MG63 (cell line): ENCODE data around the gene KLHL24. TPM values are rescaled to one million over a fixed set of nuclear protein-coding genes. Genes with fewer than 3 reads are reported as not detected.
"Not testable (repeated sequence)": the region's sequence is repeated elsewhere in the genome, so short reads cannot be mapped to it uniquely, and the experiment has no call there.

Experiments
- DNase-seq: peaks from one replicate; pipeline ENCODE4 v3.0.0-alpha.2; 2020
- H3K27me3 ChIP-seq: fragments of 250-450 bp; sonication (Bioruptor Pico); 2 replicates; pipeline ENCODE4 v1.5.1; 2020; ENCODE audit warnings: mild to moderate bottlenecking, moderate library complexity
- H3K36me3 ChIP-seq: fragments of 250-450 bp; sonication (Bioruptor Pico); 2 replicates; pipeline ENCODE4 v1.5.1; 2020; ENCODE audit warnings: mild to moderate bottlenecking, moderate library complexity
- H3K4me3 ChIP-seq: fragments of 250-450 bp; sonication (Bioruptor Pico); 2 replicates; pipeline ENCODE4 v1.5.1; 2020; ENCODE audit warnings: mild to moderate bottlenecking, moderate library complexity
- H3K9me3 ChIP-seq: fragments of 250-450 bp; sonication (Bioruptor Pico); 2 replicates; pipeline ENCODE4 v1.5.1; 2020; ENCODE audit warnings: mild to moderate bottlenecking, moderate library complexity
- total RNA-seq: library from RNA; depleted of rRNA; stranded (reverse); fragments of >200 nt; shearing (Covaris generic); gene quantifications from 2 replicates; pipeline ENCODE4 v1.2.3, GENCODE V29; 2014; ENCODE audit warnings: low replicate concordance

The KLHL24 gene
- total RNA-seq, 1 experiment from 2014 or later, result 13.4 TPM

- Histone ChIP-seq H3K9me3 (peaks cover 29% of the 10 kb centered on the region), H3K36me3 (peaks cover 4% of the 10 kb centered on the region; the same call in 1 of the 2 replicates), H3K4me3 (no peak overlapping the region), H3K27me3 (no peaks in the 10 kb centered on the region)
- no peak for DNase-seq
Measured at GRCh38 chr3:183654727-183655126, 19.3 kb downstream of the KLHL24 start.

GRCh38 chr3:183662099-183662498 is 26.7 kb downstream of the KLHL24 start:
- Histone ChIP-seq H3K4me3 (no peak overlapping the region), H3K9me3 (no peaks in the 10 kb centered on the region; the same call in 1 of the 2 replicates), H3K36me3 (no peaks in the 10 kb centered on the region), H3K27me3 (no peaks in the 10 kb centered on the region)
- DNase-seq, result no peak

GRCh38 chr3:183664913-183665381 is 29.5 kb downstream of the KLHL24 start:
- peak; percentile 57 for DNase-seq
- no peak overlapping the region for H3K4me3 ChIP-seq
- H3K27me3 ChIP-seq, result no peaks in the 10 kb centered on the region
- H3K36me3 ChIP-seq, result no peaks in the 10 kb centered on the region
- H3K9me3 ChIP-seq, result no peaks in the 10 kb centered on the region

- Histone ChIP-seq H3K27me3 (no peaks in the 10 kb centered on the region), H3K9me3 (no peaks in the 10 kb centered on the region), H3K4me3 (no peak overlapping the region), H3K36me3 (no peaks in the 10 kb centered on the region)
- no peak for DNase-seq
Measured at GRCh38 chr3:183680061-183680460, 44.6 kb downstream of the KLHL24 start.

GRCh38 chr3:183687705-183688104 is 52.3 kb downstream of the KLHL24 start:
- H3K36me3 ChIP-seq, result no peaks in the 10 kb centered on the region
- no peak overlapping the region for H3K4me3 ChIP-seq
- 0 out of 2 replicates have a peak, but pooled peaks cover 2% of the 10 kb centered on the region for H3K9me3 ChIP-seq
- DNase-seq, result no peak
- H3K27me3 ChIP-seq, result no peaks in the 10 kb centered on the region

- 0 out of 2 replicates have a peak, but pooled peaks cover 2% of the 10 kb centered on the region for H3K9me3 ChIP-seq
- H3K27me3 ChIP-seq, result no peaks in the 10 kb centered on the region
- no peaks in the 10 kb centered on the region for H3K36me3 ChIP-seq
- DNase-seq, result no peak
- H3K4me3 ChIP-seq, result no peak overlapping the region
Measured at GRCh38 chr3:183688874-183689273, 53.5 kb downstream of the KLHL24 start.

GRCh38 chr3:183689621-183690020 is 54.2 kb downstream of the KLHL24 start:
- H3K9me3 ChIP-seq, H3K4me3 ChIP-seq, DNase-seq, H3K36me3 ChIP-seq, H3K27me3 ChIP-seq: not testable (repeated sequence)

- DNase-seq, result no peak
- H3K36me3 ChIP-seq, result no peaks in the 10 kb centered on the region
Measured at GRCh38 chr3:183690402-183690995, 55.1 kb downstream of the KLHL24 start.

GRCh38 chr3:183692436-183692835 is 57.0 kb downstream of the KLHL24 start:
- H3K36me3 ChIP-seq, result no peaks in the 10 kb centered on the region
- 0 out of 2 replicates have a peak, but pooled peaks cover 2% of the 10 kb centered on the region for H3K9me3 ChIP-seq
- H3K27me3 ChIP-seq, result no peaks in the 10 kb centered on the region
- no peak overlapping the region for H3K4me3 ChIP-seq
- no peak for DNase-seq

More at GRCh38 chr3:183690402-183690995, 55.1 kb downstream of the KLHL24 start:
- no peak overlapping the region for H3K4me3 ChIP-seq
- no peaks in the 10 kb centered on the region for H3K27me3 ChIP-seq
- H3K9me3 ChIP-seq, result 0 out of 2 replicates have a peak, but pooled peaks cover 2% of the 10 kb centered on the region

- Histone ChIP-seq H3K9me3 (no peaks in the 10 kb centered on the region), H3K36me3 (peaks cover 5% of the 10 kb centered on the region), H3K27me3 (no peaks in the 10 kb centered on the region), H3K4me3 (no peak overlapping the region)
- DNase-seq, result no peak
Measured at GRCh38 chr3:183695569-183696364, 60.3 kb downstream of the KLHL24 start.

- Histone ChIP-seq H3K4me3 (peak overlapping the region; percentile 94), H3K36me3 (peaks cover 16% of the 10 kb centered on the region), H3K27me3 (no peaks in the 10 kb centered on the region), H3K9me3 (no peaks in the 10 kb centered on the region)
- DNase-seq, result no peak
Measured at GRCh38 chr3:183697123-183697609, 61.7 kb downstream of the KLHL24 start.

GRCh38 chr3:183697610-183698317 is 62.3 kb downstream of the KLHL24 start, which contains the start of gene YEATS2:
Gene YEATS2 (plus strand): TSS chr3:183697797. CDS start chr3:183715163, 17,366 bp downstream.
- Histone ChIP-seq H3K4me3 (peak within 1 kb of the TSS; percentile 94), H3K9me3 (no peaks in the 10 kb centered on the region), H3K36me3 (peaks cover 22% of the 10 kb centered on the region), H3K27me3 (no peaks in the 10 kb centered on the region)
- DNase-seq, result peak; percentile 79

- Histone ChIP-seq H3K27me3 (no peaks in the 10 kb centered on the region), H3K36me3 (peaks cover 25% of the 10 kb centered on the region), H3K9me3 (no peaks in the 10 kb centered on the region), H3K4me3 (peak overlapping the region; percentile 94)
- DNase-seq, result peak; percentile 27
Measured at GRCh38 chr3:183698318-183698751, 62.9 kb downstream of the KLHL24 start.

- Histone ChIP-seq H3K4me3 (peak overlapping the region; percentile 94), H3K27me3 (no peaks in the 10 kb centered on the region), H3K9me3 (no peaks in the 10 kb centered on the region), H3K36me3 (peaks cover 25% of the 10 kb centered on the region)
- peak; percentile 19 for DNase-seq
Measured at GRCh38 chr3:183698756-183699155, 63.3 kb downstream of the KLHL24 start.

GRCh38 chr3:183699238-183699947 is 64.0 kb downstream of the KLHL24 start:
- DNase-seq, result no peak
- H3K9me3 ChIP-seq, result no peaks in the 10 kb centered on the region
- peaks cover 25% of the 10 kb centered on the region for H3K36me3 ChIP-seq
- H3K4me3 ChIP-seq, result peak overlapping the region; percentile 94
- no peaks in the 10 kb centered on the region for H3K27me3 ChIP-seq

GRCh38 chr3:183701744-183702143 is 66.3 kb downstream of the KLHL24 start:
- peaks cover 30% of the 10 kb centered on the region for H3K36me3 ChIP-seq
- DNase-seq, result no peak

More at GRCh38 chr3:183701744-183702143, 66.3 kb downstream of the KLHL24 start:
- Histone ChIP-seq H3K4me3 (no peak overlapping the region), H3K9me3 (no peaks in the 10 kb centered on the region), H3K27me3 (no peaks in the 10 kb centered on the region)
